ENCODE data around the gene GJC3. TPM values are rescaled to one million over a fixed set of nuclear protein-coding genes. Genes with fewer than 3 reads are reported as not detected.

GJC3 gene
- total and polyA plus RNA-seq, 2 of the 13 experiments (the other 11 are each of a cell fraction or from before 2014, with no cell fraction given) = 0.75 to 1.4 TPM

DNA sequence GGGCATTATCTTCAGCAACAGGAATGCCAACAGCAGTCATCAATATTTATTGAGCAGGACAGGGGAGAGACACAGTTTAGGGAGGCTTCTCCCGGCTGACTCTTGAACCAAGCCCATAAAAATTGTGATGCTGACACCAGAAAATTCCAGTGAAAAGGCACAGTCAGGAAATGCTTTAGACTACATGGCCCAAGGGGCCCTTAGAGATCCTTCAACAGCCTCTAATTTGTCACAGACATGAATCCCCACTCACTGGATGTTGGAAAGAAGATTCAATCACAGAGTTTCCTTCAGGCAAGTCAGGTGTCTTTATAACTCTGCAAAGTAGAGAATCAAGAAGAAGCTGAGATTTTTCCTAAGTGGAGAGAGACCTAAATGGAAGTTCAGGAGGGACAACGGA is 1.2 kb downstream of the GJC3 start (continued):
- TF ChIP-seq, protein P1, sequence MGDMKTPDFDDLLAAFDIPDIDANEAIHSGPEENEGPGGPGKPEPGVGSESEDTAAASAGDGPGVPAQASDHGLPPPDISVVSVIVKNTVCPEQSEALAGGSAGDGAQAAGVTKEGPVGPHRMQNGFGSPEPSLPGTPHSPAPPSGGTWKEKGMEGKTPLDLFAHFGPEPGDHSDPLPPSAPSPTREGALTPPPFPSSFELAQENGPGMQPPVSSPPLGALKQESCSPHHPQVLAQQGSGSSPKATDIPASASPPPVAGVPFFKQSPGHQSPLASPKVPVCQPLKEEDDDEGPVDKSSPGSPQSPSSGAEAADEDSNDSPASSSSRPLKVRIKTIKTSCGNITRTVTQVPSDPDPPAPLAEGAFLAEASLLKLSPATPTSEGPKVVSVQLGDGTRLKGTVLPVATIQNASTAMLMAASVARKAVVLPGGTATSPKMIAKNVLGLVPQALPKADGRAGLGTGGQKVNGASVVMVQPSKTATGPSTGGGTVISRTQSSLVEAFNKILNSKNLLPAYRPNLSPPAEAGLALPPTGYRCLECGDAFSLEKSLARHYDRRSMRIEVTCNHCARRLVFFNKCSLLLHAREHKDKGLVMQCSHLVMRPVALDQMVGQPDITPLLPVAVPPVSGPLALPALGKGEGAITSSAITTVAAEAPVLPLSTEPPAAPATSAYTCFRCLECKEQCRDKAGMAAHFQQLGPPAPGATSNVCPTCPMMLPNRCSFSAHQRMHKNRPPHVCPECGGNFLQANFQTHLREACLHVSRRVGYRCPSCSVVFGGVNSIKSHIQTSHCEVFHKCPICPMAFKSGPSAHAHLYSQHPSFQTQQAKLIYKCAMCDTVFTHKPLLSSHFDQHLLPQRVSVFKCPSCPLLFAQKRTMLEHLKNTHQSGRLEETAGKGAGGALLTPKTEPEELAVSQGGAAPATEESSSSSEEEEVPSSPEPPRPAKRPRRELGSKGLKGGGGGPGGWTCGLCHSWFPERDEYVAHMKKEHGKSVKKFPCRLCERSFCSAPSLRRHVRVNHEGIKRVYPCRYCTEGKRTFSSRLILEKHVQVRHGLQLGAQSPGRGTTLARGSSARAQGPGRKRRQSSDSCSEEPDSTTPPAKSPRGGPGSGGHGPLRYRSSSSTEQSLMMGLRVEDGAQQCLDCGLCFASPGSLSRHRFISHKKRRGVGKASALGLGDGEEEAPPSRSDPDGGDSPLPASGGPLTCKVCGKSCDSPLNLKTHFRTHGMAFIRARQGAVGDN (CRISPR knock-in tag; IDR thresholded peaks at IDR 0.05) = no peak
- no peak for TF ChIP-seq SMYD3 (CRISPR knock-in tag; IDR thresholded peaks at IDR 0.05)

- TF ChIP-seq ZNF44 (CRISPR knock-in tag; IDR thresholded peaks at IDR 0.05) = no peak
- no peak for TF ChIP-seq ZNF101 (CRISPR knock-in tag; IDR thresholded peaks at IDR 0.05; ENCODE audit: borderline replicate concordance, low read depth)
- TF ChIP-seq MAZ (IDR thresholded peaks at IDR 0.05; ENCODE audit: borderline replicate concordance, low read depth, low read length) = no peak
- TF ChIP-seq MAZ (CRISPR knock-in tag; IDR thresholded peaks at IDR 0.05; ENCODE audit: low read depth) = no peak
- TF ChIP-seq ARID2 (CRISPR knock-in tag; IDR thresholded peaks at IDR 0.05; ENCODE audit: borderline replicate concordance) = no peak
- TF ChIP-seq, protein P2, sequence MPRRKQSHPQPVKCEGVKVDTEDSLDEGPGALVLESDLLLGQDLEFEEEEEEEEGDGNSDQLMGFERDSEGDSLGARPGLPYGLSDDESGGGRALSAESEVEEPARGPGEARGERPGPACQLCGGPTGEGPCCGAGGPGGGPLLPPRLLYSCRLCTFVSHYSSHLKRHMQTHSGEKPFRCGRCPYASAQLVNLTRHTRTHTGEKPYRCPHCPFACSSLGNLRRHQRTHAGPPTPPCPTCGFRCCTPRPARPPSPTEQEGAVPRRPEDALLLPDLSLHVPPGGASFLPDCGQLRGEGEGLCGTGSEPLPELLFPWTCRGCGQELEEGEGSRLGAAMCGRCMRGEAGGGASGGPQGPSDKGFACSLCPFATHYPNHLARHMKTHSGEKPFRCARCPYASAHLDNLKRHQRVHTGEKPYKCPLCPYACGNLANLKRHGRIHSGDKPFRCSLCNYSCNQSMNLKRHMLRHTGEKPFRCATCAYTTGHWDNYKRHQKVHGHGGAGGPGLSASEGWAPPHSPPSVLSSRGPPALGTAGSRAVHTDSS (CRISPR knock-in tag; conservative IDR thresholded peaks at IDR 0.05) = no peak
- TF ChIP-seq PRDM4 (CRISPR knock-in tag; IDR thresholded peaks at IDR 0.05; ENCODE audit: borderline replicate concordance) = no peak
- no peaks in the 10 kb centered on the region for H4K20me1 ChIP-seq (ENCODE audit: insufficient read depth, low read length)
- intact Hi-C loops (cut with micrococcal nuclease; ENCODE audit: unreplicated experiment) = no loop called here
- peaks cover 43% of the 10 kb centered on the region for H3K4me1 ChIP-seq (ENCODE audit: insufficient read depth, low read length)
- H3K27me3 ChIP-seq (ENCODE audit: control insufficient read depth in 1 of 2, insufficient read depth in 2 of 2, low read length in 2 of 2) = no peaks in the 10 kb centered on the region
- no peaks in the 10 kb centered on the region for H3K36me3 ChIP-seq (replicated peaks in 1 of 2; ENCODE audit: control insufficient read depth in 1 of 2, insufficient read depth in 2 of 2, low read length in 2 of 2)
- H3K9ac ChIP-seq (ENCODE audit: insufficient read depth, low read depth, low read length) = no peak overlapping the region
- no peak overlapping the region for H3K27ac ChIP-seq (ENCODE audit: extremely low read length, insufficient read depth, low read length)
- H3K9me3 ChIP-seq (ENCODE audit: low read length) = no peaks in the 10 kb centered on the region
- ATAC-seq = no peak
- WGBS (ENCODE audit: low lambda C conversion rate) = 23% methylated on average over 5 of the region's 5 CpGs
- H3K79me2 ChIP-seq (ENCODE audit: insufficient read depth, low read length) = no peaks in the 10 kb centered on the region
- CTCF ChIA-PET (ENCODE audit: low intra/inter-chr PET ratio, low total read pairs) = no interaction called here
- in situ Hi-C loops (cut with HindIII; ENCODE audit: extremely low pct_ligation_motif_present, low pct_unique_long_range_greater_than_20kb) = no loop called here
- no peak overlapping the region for H3K4me3 ChIP-seq (replicated peaks in 1 of 3; ENCODE audit: insufficient read depth in 1 of 3, low read depth in 2 of 3, low read length in 3 of 3)
- no TSS peak for BruUV-seq (replicated peaks)
- no peak for FAIRE-seq
- DNase-seq (ENCODE audit: low spot score) = no peak
- POLR2A ChIA-PET = interaction anchor here (1.3 to 3.1 kb wide), 2 partner anchors 8 to 49 kb away, joined by 3 to 50 read pairs; partner anchors contain the start of genes AZGP1 and TRIM4
- no peak overlapping the region for H2AFZ ChIP-seq (ENCODE audit: low read length)
- no peak overlapping the region for H3K4me2 ChIP-seq (ENCODE audit: low read depth, low read length)
Observed at GRCh38 chr7:99927536-99927935, 1.9 kb downstream of the GJC3 start.

Data from HepG2 (cell line).